GM12875 (cell line): ENCODE results near the gene LELP1.
"Not testable (repeated sequence)": the region's sequence is repeated elsewhere in the genome, so short reads cannot be mapped to it uniquely, and the experiment has no call there.

Source experiments
- H3K4me3 ChIP-seq: one replicate; pipeline ENCODE4 v1.5.1; 2011; ENCODE audit warnings: low read depth, low read length, control low read depth
- CTCF ChIP-seq: IDR thresholded peaks from 2 replicates; pipeline ENCODE4 v1.5.1; 2011; ENCODE audit warnings: low read depth, mild to moderate bottlenecking, control low read depth, inconsistent platforms, low read length, moderate library complexity, borderline replicate concordance; ENCODE audit not compliant: insufficient read depth

The LELP1 gene

GRCh38 chr1:153213519-153213918 is 10.3 kb downstream of the LELP1 start:
- no peak for TF ChIP-seq CTCF
- H3K4me3 ChIP-seq, result no peak overlapping the region

- TF ChIP-seq CTCF, result no peak
- H3K4me3 ChIP-seq, result no peak within 1 kb of the TSS
Observed at GRCh38 chr1:153217212-153217611, 14.0 kb downstream of the LELP1 start, which contains the start of gene PRR9. Gene PRR9 (plus strand): TSS chr1:153217584. CDS start chr1:153218145, 561 bp downstream.

- TF ChIP-seq CTCF, result no peak
- no peak overlapping the region for H3K4me3 ChIP-seq
Observed at GRCh38 chr1:153217744-153218416, 14.7 kb downstream of the LELP1 start.

- no peak overlapping the region for H3K4me3 ChIP-seq
Observed at GRCh38 chr1:153220606-153221303, 17.5 kb downstream of the LELP1 start.

GRCh38 chr1:153223040-153223891 is 20.0 kb downstream of the LELP1 start:
- H3K4me3 ChIP-seq, result not testable (repeated sequence)
- TF ChIP-seq CTCF, result peak; percentile 57

More at GRCh38 chr1:153220606-153221303, 17.5 kb downstream of the LELP1 start:
- TF ChIP-seq CTCF, result no peak

GRCh38 chr1:153227810-153228209 is 24.6 kb downstream of the LELP1 start:
- no peak for TF ChIP-seq CTCF
- H3K4me3 ChIP-seq, result no peak overlapping the region
